Mesenteric fat pad (tissue), 1 donor: ENCODE measurements around the gene ADAMTS15. TPM values are rescaled to one million over a fixed set of nuclear protein-coding genes. Genes with fewer than 3 reads are reported as not detected.

Experiments
- total RNA-seq: library from RNA; stranded (reverse); fragmentation: NEBNext Ultra II Directional; extraction: Animal tissue kit (Norgen Biotek cat#: 25700); gene quantifications from one replicate; pipeline ENCODE4 v1.2.1, GENCODE V29; 2021
- donor health status: DM: yes; HTN: yes; CAD: no.

Gene ADAMTS15
- total RNA-seq, 1 donor from 2014 or later, result 61.2 TPM

Other genes starting within 250 kb of the ADAMTS15 start
- gene ZBTB44, start 133.7 kb upstream of the ADAMTS15 start, total RNA-seq, result 35.2 TPM
- 0.42 TPM for gene ADAMTS8, start 20.0 kb upstream of the ADAMTS15 start, total RNA-seq